Upper lobe of left lung (tissue), 6 donors: Measurements from ENCODE around the gene PTGER4. TPM values are rescaled to one million over a fixed set of nuclear protein-coding genes. Genes with fewer than 3 reads are reported as not detected.

Experiments
- ATAC-seq, 2 donors: fragments of 200-7000 bp; cut with Tn5 transposase; one replicate each; pipeline ENCODE4 v1.9.1; 2022; ENCODE audit warnings: mild to moderate bottlenecking in 2 of 2, moderate library complexity in 2 of 2; ENCODE audit not compliant: low FRiP score in 2 of 2
- DNase-seq, 2 donors: peaks; one replicate each; pipeline ENCODE4 v3.0.0-alpha.2; 2019 to 2020
- H3K27ac ChIP-seq, 4 donors: fragments of 200-600 bp; sonication (generic); one replicate each; pipeline ENCODE4 v1.5.1; 2016 to 2019
- H3K27me3 ChIP-seq, 4 donors: fragments of 200-600 bp; sonication (generic); one replicate each; pipeline ENCODE4 v1.5.1; 2017 to 2019
- H3K36me3 ChIP-seq, 4 donors: fragments of 200-600 bp; sonication (generic); one replicate each; pipeline ENCODE4 v1.5.1; 2016 to 2019
- H3K4me1 ChIP-seq, 4 donors: fragments of 200-600 bp; sonication (generic); one replicate each; pipeline ENCODE4 v1.5.1; 2018 to 2019
- H3K4me3 ChIP-seq, 4 donors: fragments of 200-600 bp; sonication (generic); one replicate each; pipeline ENCODE4 v1.5.1; 2017 to 2019; ENCODE audit warnings: mild to moderate bottlenecking in 2 of 4, moderate library complexity in 1 of 4
- H3K9me3 ChIP-seq, 4 donors: fragments of 200-600 bp; sonication (generic); one replicate each; pipeline ENCODE4 v1.5.1; 2018 to 2019
- CTCF ChIP-seq, 6 experiments: fragments of 450-650 bp in 4 of 6; fragments of 200-600 bp in 2 of 6; sonication (generic) in 2 of 6; IDR thresholded peaks; one replicate each; pipeline ENCODE4 v1.5.1; 2016 to 2019; ENCODE audit warnings: antibody characterized with exemption in 6 of 6
- EP300 ChIP-seq, 4 donors: sonication (generic); formaldehyde crosslinking; IDR thresholded peaks; one replicate each; pipeline ENCODE4 v1.5.1; 2017; ENCODE audit warnings: antibody characterized with exemption in 4 of 4, control low read depth in 2 of 4
- POLR2A ChIP-seq, 4 donors: fragments of 450-650 bp; IDR thresholded peaks; one replicate each; pipeline ENCODE4 v1.5.1; 2016 to 2017; ENCODE audit warnings: antibody characterized with exemption in 4 of 4, mild to moderate bottlenecking in 2 of 4
- POLR2AphosphoS5 ChIP-seq, 2 donors: sonication (generic); formaldehyde crosslinking; IDR thresholded peaks; one replicate each; pipeline ENCODE4 v1.5.1; 2017; ENCODE audit warnings: antibody characterized with exemption in 2 of 2
- WGBS, 2 donors: methylation state at CpG; one replicate each; pipeline ENCODE4 v1.1.5; 2017 to 2018; 5-methylcytosine and 5-hydroxymethylcytosine counted together
- total RNA-seq, 6 donors: library from RNA; depleted of rRNA in 4 of 6; stranded (reverse); fragments of >200 nt in 4 of 6; gene quantifications; one replicate each; pipeline versions ENCODE4 v1.1.0 to v1.2.1, GENCODE V29; 2016 to 2021
- donor health status: DM: no; HTN: no; CAD: no; lungs with moderate emphysema.
- donor health status: DM: no; HTN: yes; CAD: no; lungs with severe emphysema.

PTGER4 gene
- total RNA-seq, 6 donors from 2014 or later, result 33.9 to 64.1 (median 45.8) TPM

GRCh38 chr5:40669606-40670390 is 9.9 kb upstream of the PTGER4 start:
- WGBS, 2 donors, result 53 to 62% methylated on average over 6 of the region's 6 CpGs
- DNase-seq (no peak), ATAC-seq (peak in 1 of 2 donors; percentile 53)
- Histone ChIP-seq H3K4me1 (peaks cover 0 to 9% (median 0%) of the 10 kb centered on the region in 4 donors), H3K4me3 (no peak overlapping the region), H3K27me3 (no peaks in the 10 kb centered on the region), H3K36me3 (no peaks in the 10 kb centered on the region), H3K27ac (no peak overlapping the region), H3K9me3 (no peaks in the 10 kb centered on the region)
- TF ChIP-seq EP300 (IDR thresholded peaks at IDR 0.05) (no peak), CTCF (IDR thresholded peaks at IDR 0.05) (no peak), POLR2A (IDR thresholded peaks at IDR 0.05) (no peak), POLR2AphosphoS5 (IDR thresholded peaks at IDR 0.05) (no peak)

GRCh38 chr5:40672425-40672824 is 7.3 kb upstream of the PTGER4 start:
- Histone ChIP-seq H3K4me3 (no peak overlapping the region), H3K9me3 (no peaks in the 10 kb centered on the region), H3K36me3 (no peaks in the 10 kb centered on the region), H3K27me3 (no peaks in the 10 kb centered on the region), H3K4me1 (peaks cover 0 to 28% (median 6%) of the 10 kb centered on the region in 4 donors), H3K27ac (peak overlapping the region in 1 of 4 donors; percentile 5)
- ATAC-seq, result peak in 1 of 2 donors; percentile 70
- DNase-seq, result no peak
- WGBS, 2 donors, result 50 to 53% methylated on average over 4 of the region's 4 CpGs
- TF ChIP-seq EP300 (IDR thresholded peaks at IDR 0.05) (no peak), POLR2AphosphoS5 (IDR thresholded peaks at IDR 0.05) (no peak), POLR2A (IDR thresholded peaks at IDR 0.05) (peak in 1 of 4 donors; percentile 36), CTCF (IDR thresholded peaks at IDR 0.05) (no peak)

GRCh38 chr5:40674661-40675235 is 5.0 kb upstream of the PTGER4 start:
- DNase-seq (no peak), ATAC-seq (no peak)
- TF ChIP-seq POLR2A (IDR thresholded peaks at IDR 0.05) (no peak), CTCF (IDR thresholded peaks at IDR 0.05) (no peak), EP300 (IDR thresholded peaks at IDR 0.05) (no peak), POLR2AphosphoS5 (IDR thresholded peaks at IDR 0.05) (no peak)
- H3K27ac ChIP-seq, result no peak overlapping the region
- peaks cover 6 to 38% (median 11%) of the 10 kb centered on the region in 4 donors for H3K4me1 ChIP-seq
- H3K27me3 ChIP-seq, result no peaks in the 10 kb centered on the region
- no peak overlapping the region for H3K4me3 ChIP-seq
- WGBS, 2 donors, result 79 to 89% methylated on average over 6 of the region's 6 CpGs
- H3K9me3 ChIP-seq, result no peaks in the 10 kb centered on the region
- H3K36me3 ChIP-seq, result no peaks in the 10 kb centered on the region

GRCh38 chr5:40675396-40676133 is 4.2 kb upstream of the PTGER4 start:
- H3K27ac ChIP-seq, result peak overlapping the region in 1 of 4 donors; percentile 31
- WGBS, 2 donors, result 80 to 81% methylated on average over 7 of the region's 7 CpGs
- TF ChIP-seq POLR2A (IDR thresholded peaks at IDR 0.05), result no peak
- TF ChIP-seq EP300 (IDR thresholded peaks at IDR 0.05), result no peak
- TF ChIP-seq CTCF (IDR thresholded peaks at IDR 0.05), result no peak
- TF ChIP-seq POLR2AphosphoS5 (IDR thresholded peaks at IDR 0.05), result no peak

More at GRCh38 chr5:40675396-40676133, 4.2 kb upstream of the PTGER4 start:
- no peaks in the 10 kb centered on the region for H3K9me3 ChIP-seq
- no peak overlapping the region for H3K4me3 ChIP-seq
- no peak for ATAC-seq
- no peak for DNase-seq
- H3K27me3 ChIP-seq, result no peaks in the 10 kb centered on the region
- peaks cover 13 to 40% (median 17%) of the 10 kb centered on the region in 4 donors for H3K4me1 ChIP-seq
- H3K36me3 ChIP-seq, result no peaks in the 10 kb centered on the region
